NCI-H524 treated with DMSO at 0.1 percent for 48 hours (cell line): ENCODE measurements around the gene GPC1.

ENCODE experiments used
- DNase-seq: peaks from one replicate; lab custom pipeline; 2025; lab: John Stamatoyannopoulos, UW

The GPC1 gene

DNA sequence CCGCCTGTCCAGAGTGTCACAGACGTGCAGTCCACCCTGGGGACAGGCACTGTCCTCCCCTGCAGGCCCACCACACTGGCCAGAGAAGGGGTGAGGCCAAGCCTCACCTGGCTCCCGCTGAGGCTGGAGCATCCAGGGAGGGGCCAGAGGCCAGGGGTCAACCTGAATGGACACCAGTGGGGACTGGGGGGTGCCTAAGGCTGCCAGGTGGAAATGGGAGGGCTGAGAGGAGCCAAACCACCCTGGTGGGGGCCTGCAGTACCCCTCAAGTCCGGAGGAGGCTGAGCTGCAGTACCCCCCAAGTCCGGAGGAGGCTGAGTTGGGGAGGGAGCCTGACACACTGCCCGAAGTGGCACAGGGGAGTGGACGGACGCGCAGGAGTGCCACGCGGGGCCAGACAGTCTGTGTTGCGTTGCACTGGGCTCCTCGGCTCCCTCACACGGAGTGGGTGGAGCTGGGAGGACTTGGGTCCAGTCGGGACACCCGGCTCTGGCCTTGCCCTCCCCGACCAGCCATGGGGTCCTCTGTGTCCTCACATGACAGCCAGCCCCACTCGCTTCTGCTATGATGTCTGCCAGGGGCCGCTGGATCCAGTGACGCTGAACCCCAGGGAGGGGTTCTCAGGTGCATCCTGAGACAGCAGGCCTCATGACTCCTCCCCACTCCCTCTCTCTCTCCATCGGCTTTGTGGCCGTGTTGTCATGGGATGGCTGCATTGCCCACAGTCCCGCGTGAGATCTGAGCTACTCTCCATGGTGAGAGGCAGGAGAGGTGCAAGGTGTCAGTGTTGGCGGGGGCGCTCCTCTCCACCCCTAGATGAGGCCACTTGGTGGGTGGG, 22.3 kb upstream of the GPC1 start:
- DNase-seq, result no peak

DNA sequence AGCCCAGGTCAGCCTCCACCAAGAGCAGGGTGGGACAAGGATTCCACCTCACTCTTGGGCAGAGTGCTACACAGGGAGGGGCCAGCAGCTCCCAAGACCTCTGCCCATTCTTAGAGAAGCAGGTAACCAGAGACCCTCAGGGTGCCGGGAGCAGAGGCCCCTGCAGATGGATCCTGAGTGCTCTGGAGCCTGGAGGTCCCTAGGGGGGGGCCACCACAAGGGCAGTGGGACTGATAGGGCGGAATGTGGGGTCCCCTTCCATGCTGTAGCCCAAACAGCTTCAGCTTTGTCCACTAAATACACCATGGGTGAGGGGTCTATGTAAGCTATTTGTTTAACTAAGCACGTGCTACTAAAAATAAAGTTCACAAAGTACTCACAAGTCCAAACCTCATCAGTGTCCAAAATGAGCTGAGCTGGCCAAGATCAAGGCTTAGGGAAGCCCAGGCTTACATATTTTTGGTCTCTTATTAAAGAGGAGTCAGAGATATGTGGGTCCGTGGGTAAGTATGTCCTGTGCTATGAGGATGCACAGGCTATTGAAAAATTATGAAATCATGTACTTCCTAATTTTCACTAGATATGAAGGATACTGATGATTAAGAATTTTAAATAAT, 21.5 kb upstream of the GPC1 start:
- DNase-seq, result no peak

GRCh38 chr2:240416821-240417220, 18.6 kb upstream of the GPC1 start:
- no peak for DNase-seq

DNA sequence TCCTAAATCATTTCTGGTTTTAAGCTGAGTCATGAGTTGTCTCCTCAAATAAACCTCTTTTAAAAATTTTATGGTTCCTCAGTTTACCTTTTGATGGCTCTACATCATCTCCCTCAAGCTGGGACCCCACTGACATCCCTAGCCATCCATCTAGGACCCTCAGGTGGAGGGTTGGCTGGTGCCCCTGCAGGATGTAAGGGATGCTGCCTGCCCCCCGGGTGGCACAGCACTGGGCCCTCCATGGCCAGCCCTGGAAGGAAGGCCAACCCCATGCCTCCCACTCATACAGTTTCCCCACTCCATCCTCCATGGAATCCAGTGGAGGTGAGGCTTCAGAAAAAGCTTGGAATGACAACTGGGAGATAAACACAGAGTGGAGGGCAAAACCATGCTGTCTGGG, 17.2 kb upstream of the GPC1 start:
- no peak for DNase-seq

- no peak for DNase-seq
These were observed 16.2 kb upstream of the GPC1 start for GRCh38 chr2:240419271-240419670.

- no peak for DNase-seq
These were observed 15.7 kb upstream of the GPC1 start for GRCh38 chr2:240419723-240420122.

DNA sequence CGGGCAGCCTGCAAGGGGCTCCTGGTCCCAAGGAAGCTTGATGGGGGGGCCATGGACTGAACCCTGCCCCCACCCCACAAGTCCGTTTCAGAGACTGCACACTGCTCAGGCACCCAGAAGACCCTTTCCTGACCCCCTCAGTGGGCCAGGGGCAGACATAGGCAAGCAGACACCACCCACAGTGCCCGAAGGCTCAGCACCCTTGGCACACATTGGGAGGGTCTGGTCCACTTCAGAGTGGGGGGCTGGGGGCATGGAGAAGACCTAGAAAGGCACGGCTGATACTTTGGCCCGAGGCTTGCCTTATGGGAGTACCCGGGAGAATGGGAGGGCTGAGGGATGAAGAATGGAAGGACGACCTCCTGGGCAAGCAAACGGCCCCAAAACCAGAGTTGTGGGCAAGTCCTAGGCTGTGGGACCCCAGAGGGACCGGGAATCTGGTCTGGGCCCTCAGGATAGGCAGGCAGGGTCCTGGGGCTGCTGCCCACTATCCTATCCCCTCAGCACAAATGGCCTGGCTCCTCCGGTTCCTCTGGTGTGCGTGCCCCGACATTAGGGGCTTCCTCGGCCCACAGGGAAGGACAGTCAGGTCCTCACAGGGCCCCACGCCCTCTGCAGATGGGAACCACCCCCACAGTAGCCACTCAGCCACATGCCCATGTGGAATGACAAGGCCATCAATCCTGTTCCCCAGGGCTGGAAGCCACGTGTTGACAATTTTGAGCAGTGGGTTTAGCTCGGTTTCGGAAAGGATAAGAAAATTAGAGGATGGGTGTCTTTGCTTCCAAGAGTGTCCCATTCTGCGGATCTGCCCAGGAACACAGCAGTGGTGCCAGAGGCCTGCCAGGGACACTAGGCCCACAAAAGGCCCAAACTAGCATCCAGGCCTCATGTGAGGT, 15.0 kb upstream of the GPC1 start:
- no peak for DNase-seq

- no peak for DNase-seq
These were observed 14.1 kb upstream of the GPC1 start for GRCh38 chr2:240421381-240421780.

DNA sequence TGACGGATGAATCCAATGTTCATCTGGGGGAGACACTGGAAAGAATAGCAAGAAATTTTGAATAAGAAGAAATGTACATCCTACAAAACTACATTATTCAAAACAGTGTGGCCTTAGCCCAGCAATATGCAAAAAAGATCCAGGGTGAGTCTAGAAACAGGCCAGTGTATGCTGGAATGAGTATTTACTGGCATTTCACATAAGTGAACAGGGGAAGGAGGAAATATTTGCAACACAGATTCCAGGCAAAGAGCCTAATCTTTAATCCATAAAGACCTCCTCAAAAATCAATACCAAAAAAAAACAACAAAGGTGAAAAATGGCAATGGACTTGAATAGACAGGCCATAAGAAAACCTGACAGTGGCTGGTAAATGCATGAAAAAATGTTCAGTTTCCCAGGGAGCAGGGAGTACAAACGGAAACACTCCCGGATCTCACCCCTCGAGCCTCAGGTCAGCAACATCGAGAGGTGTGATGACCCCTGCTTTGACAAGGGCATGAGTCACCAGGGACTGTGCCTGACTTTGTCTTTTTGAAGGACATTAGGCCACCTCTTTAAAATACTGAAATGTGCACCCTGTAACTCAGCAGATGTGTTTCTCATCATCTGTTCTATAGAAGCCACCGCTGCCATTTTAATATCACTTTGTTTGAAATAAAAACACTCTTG, 12.7 kb upstream of the GPC1 start:
- no peak for DNase-seq

GRCh38 chr2:240423788-240424191, 11.7 kb upstream of the GPC1 start:
- no peak for DNase-seq

DNA sequence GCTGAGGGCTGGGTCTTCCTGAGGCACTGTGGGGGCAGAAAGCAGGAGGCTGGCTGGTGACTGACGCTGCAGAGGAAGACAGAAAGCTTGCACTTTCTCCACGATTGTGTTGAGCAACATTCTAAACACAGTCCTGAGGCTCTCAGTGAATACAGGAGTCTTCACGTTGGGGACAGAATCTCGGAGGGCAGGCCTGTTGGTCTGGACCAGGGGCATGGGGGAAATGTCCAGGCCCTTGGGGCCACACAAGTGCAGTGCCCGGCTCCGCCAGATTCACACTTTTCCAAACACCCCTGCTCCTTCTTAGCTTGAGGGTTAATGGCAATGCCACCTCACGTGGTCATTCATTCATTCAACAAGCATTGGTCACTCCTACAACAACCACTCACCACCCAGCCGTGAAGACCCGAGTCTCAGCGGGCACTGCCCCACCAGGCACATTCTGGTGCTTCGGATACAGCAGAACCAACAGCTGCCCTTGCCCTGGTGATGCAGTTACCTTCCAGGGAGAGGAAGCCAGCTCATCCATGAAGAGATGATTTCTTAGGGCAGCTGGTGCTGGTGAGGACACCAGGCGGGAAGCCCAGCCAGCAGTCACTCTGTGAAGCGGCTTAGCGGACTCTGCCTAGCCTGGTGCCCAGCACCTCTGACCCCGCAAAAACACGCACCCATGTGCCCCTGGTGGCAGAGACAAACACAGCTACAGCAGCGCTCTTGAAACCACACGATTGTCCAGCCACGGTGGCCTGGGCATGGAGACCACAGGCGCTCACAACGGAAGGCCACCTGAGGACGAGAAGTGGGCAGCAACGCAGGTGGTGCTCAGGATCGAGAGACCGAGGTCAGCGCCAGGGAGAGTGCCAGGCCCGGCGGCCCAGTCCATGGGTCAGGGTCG, 10.9 kb upstream of the GPC1 start:
- DNase-seq, result no peak

GRCh38 chr2:240425236-240425615, 10.2 kb upstream of the GPC1 start:
- no peak for DNase-seq

DNA sequence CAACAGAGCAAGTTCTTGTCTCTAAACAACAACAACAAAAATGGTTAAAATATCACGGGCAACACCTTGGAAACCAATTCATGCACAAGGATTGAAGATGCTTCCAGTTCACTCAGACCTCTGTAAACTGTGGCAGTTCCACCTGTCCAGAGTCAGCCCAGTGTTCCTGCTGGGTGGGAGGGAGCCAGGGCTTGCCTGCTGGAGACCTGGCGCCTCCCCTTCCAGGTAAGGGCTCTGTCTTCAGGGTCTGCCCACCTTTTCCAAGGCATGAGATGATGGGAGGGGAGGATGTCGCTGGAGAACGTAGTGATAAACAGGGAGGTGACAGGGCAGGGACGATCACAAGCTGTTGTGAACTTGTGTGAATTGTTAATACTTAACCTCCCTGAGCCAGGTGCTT, 9.8 kb upstream of the GPC1 start:
- no peak for DNase-seq

- DNase-seq, result no peak
These were observed 8.4 kb upstream of the GPC1 start for GRCh38 chr2:240426845-240427721.

DNA sequence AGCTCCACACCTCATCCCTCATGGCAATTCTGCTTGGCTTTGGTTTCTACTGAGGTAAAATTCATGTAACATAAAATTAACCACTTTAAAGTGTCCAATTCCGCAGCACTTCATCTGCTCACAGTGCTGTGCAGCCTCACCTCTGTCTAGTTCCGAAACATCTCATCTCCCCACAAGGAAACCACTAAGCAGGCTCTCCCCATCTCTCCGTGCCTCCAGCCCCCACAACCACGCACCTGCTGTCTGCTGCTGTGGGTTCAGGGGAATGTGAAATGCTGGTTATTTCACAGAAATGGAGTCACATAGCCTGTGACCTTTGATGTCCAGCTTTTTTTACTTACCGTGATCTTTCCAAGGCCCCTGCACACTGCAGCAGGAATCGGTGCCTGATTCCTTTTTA, 7.7 kb upstream of the GPC1 start:
- DNase-seq, result no peak

GRCh38 chr2:240428245-240428644, 7.2 kb upstream of the GPC1 start:
- no peak for DNase-seq

GRCh38 chr2:240429341-240429871, 6.1 kb upstream of the GPC1 start:
- no peak for DNase-seq

DNA sequence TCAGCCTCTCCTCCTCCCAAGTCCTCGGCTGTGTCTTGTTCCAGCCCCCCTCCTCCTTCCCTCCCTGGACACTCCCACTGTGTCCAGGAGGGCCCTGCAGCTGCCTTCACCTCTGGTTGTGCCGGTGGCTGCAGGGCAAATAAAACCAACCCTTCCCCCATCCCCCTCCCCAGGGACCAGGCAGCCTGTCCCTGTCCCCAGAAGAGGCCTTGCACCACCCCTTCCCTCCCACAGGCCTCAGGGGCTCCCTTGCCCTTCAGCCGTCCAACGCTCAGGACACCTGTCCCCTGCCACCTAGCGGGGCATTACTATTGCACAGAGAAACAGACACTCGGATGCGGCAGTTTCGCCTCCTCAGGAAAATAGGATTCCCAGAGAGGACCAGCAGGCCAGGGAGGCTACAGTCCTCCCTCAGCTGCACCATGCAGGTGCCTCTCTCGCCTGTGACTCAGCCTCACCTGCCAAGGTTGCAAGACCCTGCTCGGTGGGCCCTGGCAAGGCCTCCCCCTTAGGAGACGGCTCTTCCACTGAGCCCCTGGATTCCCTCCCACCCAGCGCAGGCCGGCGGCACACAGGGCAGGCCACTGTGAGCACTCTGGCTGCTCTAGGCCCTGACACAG, 5.5 kb upstream of the GPC1 start:
- no peak for DNase-seq

DNA sequence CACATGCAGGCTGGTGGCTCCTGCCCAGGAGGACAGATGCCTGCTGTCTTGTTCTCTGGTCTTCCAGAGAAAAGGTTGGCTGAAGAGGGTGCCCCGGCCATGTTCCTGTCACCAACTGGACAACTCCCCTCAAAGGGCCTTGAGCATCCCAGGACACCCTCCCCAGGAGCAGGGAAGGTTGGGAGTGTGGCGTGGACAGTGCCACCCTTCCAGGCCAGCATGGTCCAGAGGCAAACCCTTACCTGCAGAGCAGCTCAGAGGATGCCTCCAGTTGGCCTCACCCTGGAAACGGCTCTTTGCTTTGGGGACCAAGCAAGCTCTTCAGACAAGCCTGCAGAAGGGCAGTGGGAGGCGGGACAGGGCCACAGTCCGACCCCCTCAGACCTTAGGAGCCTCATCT, 4.9 kb upstream of the GPC1 start:
- DNase-seq, result no peak

- DNase-seq, result no peak
These were observed 4.2 kb upstream of the GPC1 start for GRCh38 chr2:240431271-240431660.
